CD4-positive, alpha-beta memory T cell (primary cell): Measurements from ENCODE around the gene ACOT7. TPM values are rescaled to one million over a fixed set of nuclear protein-coding genes. Genes with fewer than 3 reads are reported as not detected.
A peak's percentile ranks its signal among the peaks of the same experiment; 100 is the strongest.

Experiments used
- CTCF ChIA-PET: fragments of 350-600 bp; sonication (Branson Sonifier 250); formaldehyde crosslinking; loops from one replicate; lab custom pipeline; 2021; ENCODE audit warnings: inconsistent platforms; ENCODE audit not compliant: partially characterized antibody; lab: Charles Lee
- POLR2A ChIA-PET: fragments of 350-600 bp; sonication (Branson Sonifier 250); formaldehyde crosslinking; loops from one replicate; lab custom pipeline; 2021; ENCODE audit not compliant: partially characterized antibody; lab: Charles Lee
- DNase-seq, 5 donors: peaks; one replicate each; pipeline versions ENCODE4 v3.0.0 to v3.0.0-alpha.2; 2020 to 2022; ENCODE audit warnings: mixed read lengths in 1 of 5
- H3K27ac ChIP-seq: one replicate; pipeline ENCODE4 v1.7.0; 2013; ENCODE audit warnings: low read depth, low read length
- H3K27me3 ChIP-seq: 2 replicates; pipeline ENCODE4 v1.7.0; 2013; ENCODE audit warnings: mild to moderate bottlenecking, low read length, moderate library complexity; ENCODE audit not compliant: insufficient read depth
- H3K36me3 ChIP-seq: 2 replicates; pipeline ENCODE4 v1.7.0; 2013; ENCODE audit warnings: mild to moderate bottlenecking, low read length, moderate library complexity; ENCODE audit not compliant: insufficient read depth
- H3K4me1 ChIP-seq: 2 replicates; pipeline ENCODE4 v1.7.0; 2013; ENCODE audit warnings: mild to moderate bottlenecking, low read length, moderate library complexity; ENCODE audit not compliant: insufficient read depth
- H3K4me3 ChIP-seq, 2 donors: one replicate each; pipeline ENCODE4 v1.7.0; 2013; ENCODE audit warnings: low read length in 2 of 2, mild to moderate bottlenecking in 1 of 2
- H3K9me3 ChIP-seq, 2 donors: one replicate each; pipeline ENCODE4 v1.7.0; 2013; ENCODE audit warnings: low read length in 2 of 2, control low read depth in 1 of 2; ENCODE audit not compliant: control insufficient read depth in 1 of 2
- H3K27ac Mint-ChIP-seq, 7 donors: one replicate each; pipeline ENCODE4 v1.8.0; 2020 to 2021; ENCODE audit warnings: mixed read lengths in 7 of 7, mild to moderate bottlenecking in 6 of 7, inconsistent platforms in 3 of 7, moderate library complexity in 3 of 7
- H3K27me3 Mint-ChIP-seq, 2 donors: one replicate each; pipeline ENCODE4 v1.8.0; 2020 to 2021; ENCODE audit warnings: mixed read lengths in 2 of 2
- H3K36me3 Mint-ChIP-seq, 2 donors: one replicate each; pipeline ENCODE4 v1.8.0; 2020 to 2021; ENCODE audit warnings: mixed read lengths in 2 of 2, inconsistent platforms in 1 of 2, mild to moderate bottlenecking in 1 of 2
- H3K4me1 Mint-ChIP-seq, 4 donors: one replicate each; pipeline ENCODE4 v1.8.0; 2020 to 2021; ENCODE audit warnings: mixed read lengths in 4 of 4, mild to moderate bottlenecking in 1 of 4
- H3K4me3 Mint-ChIP-seq, 8 donors: one replicate each; pipeline ENCODE4 v1.8.0; 2020 to 2021; ENCODE audit warnings: mixed read lengths in 8 of 8, mild to moderate bottlenecking in 7 of 8, moderate library complexity in 6 of 8, inconsistent platforms in 3 of 8
- H3K9me3 Mint-ChIP-seq, 8 donors: one replicate each; pipeline ENCODE4 v1.8.0; 2020 to 2021; ENCODE audit warnings: mixed read lengths in 8 of 8, mild to moderate bottlenecking in 5 of 8, inconsistent platforms in 3 of 8, moderate library complexity in 1 of 8
- intact Hi-C: fragments of 100-400 bp; cut with micrococcal nuclease; formaldehyde crosslinking; loops from one replicate; pipeline ENCODE4 v1.15.1; 2023
- polyA plus RNA-seq, 2 donors: library from polyadenylated mRNA; unstranded; fragments of 300-500 nt; fragmentation: Illumina TruSeq; gene quantifications; one replicate each; pipeline ENCODE4 v1.2.3, GENCODE V29; 2021
- total RNA-seq, 2 experiments: library from RNA; stranded (reverse); gene quantifications; one replicate each; pipeline ENCODE4 v1.2.3, GENCODE V29; 2021

ACOT7 gene
- total and polyA plus RNA-seq, 4 experiments from 2014 or later: 2.7 to 7.4 (median 4.8) TPM

GRCh38 chr1:6424000-6424565 is 30.5 kb upstream of the ACOT7 start:
- POLR2A ChIA-PET: interaction anchor here (0.9 to 2.8 kb wide), 4 partner anchors 14 to 179 kb away, joined by 4 to 16 read pairs (median 6); no protein-coding TSS in a partner anchor
- Histone ChIP-seq H3K9me3 (no peaks in the 10 kb centered on the region), H3K27ac (no peak overlapping the region), H3K27me3 (peaks cover 31% of the 10 kb centered on the region), H3K4me3 (peak overlapping the region in 1 of 2 donors; percentile 38), H3K36me3 (no peaks in the 10 kb centered on the region), H3K4me1 (peaks cover 31% of the 10 kb centered on the region)
- CTCF ChIA-PET: interaction anchor here (0.9 to 5.6 kb wide), 21 partner anchors 8 to 222 kb away, joined by 3 to 88 read pairs (median 4); partner anchors contain the start of gene PLEKHG5
- peaks cover 20 to 22% of the 10 kb centered on the region in 2 donors for H3K27me3 Mint-ChIP-seq
- H3K9me3 Mint-ChIP-seq: no peaks in the 10 kb centered on the region
- intact Hi-C loops: loop anchor here (1.0 kb wide), 5 partner anchors 14 to 222 kb away; partner anchors contain the start of gene NOL9
- no peaks in the 10 kb centered on the region for H3K36me3 Mint-ChIP-seq
- no peak for DNase-seq
- H3K4me1 Mint-ChIP-seq: peaks cover 5 to 35% (median 18%) of the 10 kb centered on the region in 4 donors
- no peak overlapping the region for H3K27ac Mint-ChIP-seq
- peak overlapping the region; percentile 48 to 76 (median 68) for H3K4me3 Mint-ChIP-seq

- H3K9me3 Mint-ChIP-seq: no peaks in the 10 kb centered on the region
- ChIA-PET CTCF (interaction anchor here (0.7 to 5.6 kb wide), 25 partner anchors 8 to 223 kb away, joined by 3 to 88 read pairs (median 4); partner anchors contain the start of gene PLEKHG5), POLR2A (interaction anchor here (0.7 to 2.8 kb wide), 6 partner anchors 14 to 179 kb away, joined by 3 to 16 read pairs (median 5); partner anchors contain the start of gene KLHL21)
- H3K4me1 Mint-ChIP-seq: peaks cover 6 to 35% (median 19%) of the 10 kb centered on the region in 4 donors
- peaks cover 22 to 24% of the 10 kb centered on the region in 2 donors for H3K27me3 Mint-ChIP-seq
- peak overlapping the region; percentile 46 to 76 (median 68) for H3K4me3 Mint-ChIP-seq
- intact Hi-C loops: loop anchor here (1.0 kb wide), 5 partner anchors 15 to 223 kb away; partner anchors contain the start of gene NOL9
- H3K36me3 Mint-ChIP-seq: no peaks in the 10 kb centered on the region
- DNase-seq: peak; percentile 64 to 74 (median 69)
- Histone ChIP-seq H3K4me1 (peaks cover 35% of the 10 kb centered on the region), H3K27me3 (peaks cover 37% of the 10 kb centered on the region), H3K9me3 (no peaks in the 10 kb centered on the region), H3K36me3 (no peaks in the 10 kb centered on the region), H3K27ac (no peak overlapping the region), H3K4me3 (peak overlapping the region in 1 of 2 donors; percentile 38)
- H3K27ac Mint-ChIP-seq: no peak overlapping the region
Observed at GRCh38 chr1:6423321-6423999, 29.9 kb upstream of the ACOT7 start.

- DNase-seq: no peak
- Histone ChIP-seq H3K27ac (no peak overlapping the region), H3K4me3 (no peak overlapping the region), H3K9me3 (no peaks in the 10 kb centered on the region), H3K4me1 (peaks cover 36% of the 10 kb centered on the region), H3K27me3 (peaks cover 58% of the 10 kb centered on the region), H3K36me3 (no peaks in the 10 kb centered on the region)
- ChIA-PET CTCF (interaction anchor here (0.8 to 5.6 kb wide), 11 partner anchors 9 to 225 kb away, joined by 3 to 88 read pairs (median 4); partner anchors contain the start of gene PLEKHG5), POLR2A (interaction anchor here (0.8 to 2.8 kb wide), 3 partner anchors 39 to 181 kb away, joined by 3 to 16 read pairs (median 3); no protein-coding TSS in a partner anchor)
- H3K27me3 Mint-ChIP-seq: peaks cover 35 to 38% of the 10 kb centered on the region in 2 donors
- H3K36me3 Mint-ChIP-seq: no peaks in the 10 kb centered on the region
- no peaks in the 10 kb centered on the region for H3K9me3 Mint-ChIP-seq
- intact Hi-C loops: no loop called here
- peak overlapping the region in 1 of 7 donors; percentile 21 for H3K27ac Mint-ChIP-seq
- H3K4me1 Mint-ChIP-seq: peaks cover 6 to 31% (median 19%) of the 10 kb centered on the region in 4 donors
- H3K4me3 Mint-ChIP-seq: peak overlapping the region in 1 of 8 donors; percentile 72
Observed at GRCh38 chr1:6421266-6421665, 27.7 kb upstream of the ACOT7 start.

GRCh38 chr1:6420454-6421042 is 27.0 kb upstream of the ACOT7 start:
- peaks cover 7 to 28% (median 17%) of the 10 kb centered on the region in 4 donors for H3K4me1 Mint-ChIP-seq
- peaks cover 61% of the 10 kb centered on the region for H3K27me3 ChIP-seq
- H3K27me3 Mint-ChIP-seq: peaks cover 42 to 45% of the 10 kb centered on the region in 2 donors

GRCh38 chr1:6419804-6420453 is 26.4 kb upstream of the ACOT7 start, which contains the start of gene HES2:
Gene HES2 (minus strand): TSS chr1:6419919. CDS start chr1:6419820, 99 bp downstream.
- Mint-ChIP-seq H3K27me3 (peaks cover 49 to 50% of the 10 kb centered on the region in 2 donors), H3K4me3 (peak within 1 kb of the TSS in 7 of 8 donors; percentile 20 to 72 (median 41)), H3K36me3 (no peaks in the 10 kb centered on the region), H3K4me1 (peaks cover 7 to 28% (median 15%) of the 10 kb centered on the region in 4 donors), H3K9me3 (no peaks in the 10 kb centered on the region), H3K27ac (no peak within 1 kb of the TSS)
- Histone ChIP-seq H3K27me3 (peaks cover 62% of the 10 kb centered on the region), H3K4me3 (no peak within 1 kb of the TSS), H3K9me3 (no peaks in the 10 kb centered on the region), H3K27ac (no peak within 1 kb of the TSS), H3K4me1 (peaks cover 30% of the 10 kb centered on the region), H3K36me3 (no peaks in the 10 kb centered on the region)
- intact Hi-C loops: no loop called here
- POLR2A ChIA-PET: interaction anchor here (0.7 to 1.4 kb wide), 2 partner anchors 18 to 40 kb away, joined by 3 to 4 read pairs; no protein-coding TSS in a partner anchor
- no peak for DNase-seq
- CTCF ChIA-PET: interaction anchor here (1.0 to 5.6 kb wide), 4 partner anchors 18 to 71 kb away, joined by 3 to 88 read pairs (median 19); partner anchors contain the start of gene PLEKHG5

More at GRCh38 chr1:6420454-6421042, 27.0 kb upstream of the ACOT7 start:
- ChIA-PET CTCF (interaction anchor here (1.0 to 5.6 kb wide), 8 partner anchors 8 to 72 kb away, joined by 3 to 88 read pairs (median 6); partner anchors contain the start of gene PLEKHG5), POLR2A (interaction anchor here (0.7 to 1.4 kb wide), 3 partner anchors 18 to 72 kb away, joined by 3 to 4 read pairs (median 3); no protein-coding TSS in a partner anchor)
- Mint-ChIP-seq H3K4me3 (peak overlapping the region in 4 of 8 donors; percentile 27 to 72 (median 44)), H3K36me3 (no peaks in the 10 kb centered on the region), H3K27ac (no peak overlapping the region), H3K9me3 (no peaks in the 10 kb centered on the region)
- Histone ChIP-seq H3K9me3 (no peaks in the 10 kb centered on the region), H3K4me3 (no peak overlapping the region), H3K36me3 (no peaks in the 10 kb centered on the region), H3K27ac (no peak overlapping the region), H3K4me1 (peaks cover 36% of the 10 kb centered on the region)
- intact Hi-C loops: no loop called here
- DNase-seq: no peak

GRCh38 chr1:6419397-6419803 is 25.8 kb upstream of the ACOT7 start:
- H3K4me1 ChIP-seq: peaks cover 33% of the 10 kb centered on the region
- H3K27me3 ChIP-seq: peaks cover 67% of the 10 kb centered on the region
- intact Hi-C loops: no loop called here
- Mint-ChIP-seq H3K36me3 (no peaks in the 10 kb centered on the region), H3K9me3 (no peaks in the 10 kb centered on the region), H3K4me3 (peak overlapping the region in 2 of 8 donors; percentile 41 to 59), H3K4me1 (peaks cover 7 to 30% (median 18%) of the 10 kb centered on the region in 4 donors), H3K27ac (no peak overlapping the region), H3K27me3 (peaks cover 53 to 56% of the 10 kb centered on the region in 2 donors)
- H3K9me3 ChIP-seq: no peaks in the 10 kb centered on the region
- no peak overlapping the region for H3K27ac ChIP-seq
- H3K36me3 ChIP-seq: no peaks in the 10 kb centered on the region
- ChIA-PET POLR2A (interaction anchor here (0.7 to 1.4 kb wide), 2 partner anchors 19 to 41 kb away, joined by 3 to 4 read pairs; no protein-coding TSS in a partner anchor), CTCF (interaction anchor here (1.2 to 5.6 kb wide), 2 partner anchors 18 to 71 kb away, joined by 3 to 88 read pairs; no protein-coding TSS in a partner anchor)
- no peak for DNase-seq
- H3K4me3 ChIP-seq: no peak overlapping the region
